Measurements from ENCODE around the gene TCF7L2. TPM values are rescaled to one million over a fixed set of nuclear protein-coding genes. Genes with fewer than 3 reads are reported as not detected.

Gene TCF7L2
- total and polyA plus RNA-seq, 2 donors (not counting 1 experiment from before 2014, with no cell fraction given), result 3.4 to 5.0 TPM

DNA sequence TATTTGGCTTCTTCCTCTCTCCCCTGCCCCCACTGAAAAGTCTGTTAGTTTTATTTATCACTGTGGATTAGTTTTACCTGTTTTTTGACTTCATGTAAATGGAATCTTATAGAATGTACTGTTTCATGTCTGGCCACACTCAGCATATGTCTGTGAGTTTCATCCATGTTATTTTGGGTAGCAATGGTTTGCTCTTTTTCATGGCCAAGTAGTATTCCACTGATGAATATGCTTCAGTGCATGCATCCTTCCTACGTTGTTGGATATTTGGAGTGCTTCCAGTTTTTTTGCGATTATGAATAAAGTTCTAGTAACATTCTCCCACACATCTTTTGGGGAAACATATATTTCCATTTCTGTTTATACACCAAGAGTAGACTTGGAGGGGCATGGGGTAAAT is 19.1 kb downstream of the TCF7L2 start:
- no peak overlapping the region for H3K9ac ChIP-seq (ENCODE audit: insufficient read depth, low read length)
- no peaks in the 10 kb centered on the region for H3K9me3 ChIP-seq (ENCODE audit: control insufficient read depth, insufficient read depth, low read depth, low read length)
- TF ChIP-seq CTCF (conservative IDR thresholded peaks at IDR 0.05 in 1 of 2, IDR thresholded peaks at IDR 0.05 in 1 of 2; ENCODE audit: low read depth in 1 of 2, low read length in 2 of 2) (no peak), EZH2 (IDR thresholded peaks at IDR 0.05; ENCODE audit: low read length, missing control alignments) (no peak)
- H3K4me2 ChIP-seq (ENCODE audit: extremely low read depth, insufficient read depth, low read length), result no peak overlapping the region
- H3K4me3 ChIP-seq (replicated peaks in 1 of 4; ENCODE audit: control extremely low read depth in 1 of 4, insufficient read depth in 1 of 4, low read depth in 3 of 4, low read length in 4 of 4), result no peak overlapping the region
- no peak overlapping the region for H2AFZ ChIP-seq (ENCODE audit: low read length)
- no peak overlapping the region for H3K27ac ChIP-seq (ENCODE audit: insufficient read depth, low read length)
- peaks cover 32% of the 10 kb centered on the region for H3K79me2 ChIP-seq (ENCODE audit: control insufficient read depth, insufficient read depth, low read length)
- H4K20me1 ChIP-seq (ENCODE audit: control insufficient read depth, extremely low read depth, insufficient read depth, low read length), result no peaks in the 10 kb centered on the region
- peaks cover 8% of the 10 kb centered on the region for H3K4me1 ChIP-seq (ENCODE audit: control insufficient read depth, extremely low read depth, insufficient read depth, low read length)
- no peaks in the 10 kb centered on the region for H3K36me3 ChIP-seq (ENCODE audit: control insufficient read depth, insufficient read depth, low read length)
- DNase-seq (ENCODE audit: low read depth in 2 of 2), result no peak
- H3K27me3 ChIP-seq (ENCODE audit: control insufficient read depth, insufficient read depth, low read length), result no peaks in the 10 kb centered on the region

DNA sequence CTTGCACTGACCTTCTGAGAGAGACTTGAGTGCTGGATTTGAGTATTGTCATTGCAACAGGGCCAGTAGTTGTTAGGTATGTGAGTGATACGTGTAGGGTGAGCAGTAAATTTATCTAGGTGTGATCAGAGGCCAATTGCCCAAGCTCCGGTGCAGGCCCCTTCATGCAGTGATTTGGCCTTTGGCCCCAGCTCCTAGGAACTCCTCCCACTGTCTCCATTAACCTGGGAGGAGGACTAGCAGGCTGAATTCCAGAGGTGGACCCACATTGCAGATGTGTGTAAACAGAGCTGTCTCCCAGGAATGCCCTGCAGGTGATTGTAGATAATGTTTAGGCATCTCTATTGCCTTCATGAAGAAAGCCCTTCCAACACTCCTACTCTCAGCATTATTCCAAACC is 19.5 kb downstream of the TCF7L2 start:
- Histone ChIP-seq H3K9ac (ENCODE audit: insufficient read depth, low read length) (no peak overlapping the region), H3K27ac (ENCODE audit: insufficient read depth, low read length) (no peak overlapping the region), H3K79me2 (ENCODE audit: control insufficient read depth, insufficient read depth, low read length) (peaks cover 29% of the 10 kb centered on the region), H3K4me3 (replicated peaks in 1 of 4; ENCODE audit: control extremely low read depth in 1 of 4, insufficient read depth in 1 of 4, low read depth in 3 of 4, low read length in 4 of 4) (no peak overlapping the region), H3K4me1 (ENCODE audit: control insufficient read depth, extremely low read depth, insufficient read depth, low read length) (peaks cover 5% of the 10 kb centered on the region), H3K9me3 (ENCODE audit: control insufficient read depth, insufficient read depth, low read depth, low read length) (no peaks in the 10 kb centered on the region), H3K27me3 (ENCODE audit: control insufficient read depth, insufficient read depth, low read length) (no peaks in the 10 kb centered on the region), H3K4me2 (ENCODE audit: extremely low read depth, insufficient read depth, low read length) (no peak overlapping the region), H2AFZ (ENCODE audit: low read length) (no peak overlapping the region), H4K20me1 (ENCODE audit: control insufficient read depth, extremely low read depth, insufficient read depth, low read length) (no peaks in the 10 kb centered on the region), H3K36me3 (ENCODE audit: control insufficient read depth, insufficient read depth, low read length) (no peaks in the 10 kb centered on the region)
- TF ChIP-seq CTCF (conservative IDR thresholded peaks at IDR 0.05 in 1 of 2, IDR thresholded peaks at IDR 0.05 in 1 of 2; ENCODE audit: low read depth in 1 of 2, low read length in 2 of 2), result no peak
- no peak for TF ChIP-seq EZH2 (IDR thresholded peaks at IDR 0.05; ENCODE audit: low read length, missing control alignments)
- no peak for DNase-seq (ENCODE audit: low read depth in 2 of 2)

GRCh38 chr10:112970021-112970420 is 20.0 kb downstream of the TCF7L2 start:
- Histone ChIP-seq H3K9me3 (ENCODE audit: control insufficient read depth, insufficient read depth, low read depth, low read length) (no peaks in the 10 kb centered on the region), H3K79me2 (ENCODE audit: control insufficient read depth, insufficient read depth, low read length) (peaks cover 27% of the 10 kb centered on the region)

More at GRCh38 chr10:112970021-112970420, 20.0 kb downstream of the TCF7L2 start:
- no peak overlapping the region for H3K27ac ChIP-seq (ENCODE audit: insufficient read depth, low read length)
- H2AFZ ChIP-seq (ENCODE audit: low read length), result no peak overlapping the region
- no peak overlapping the region for H3K4me2 ChIP-seq (ENCODE audit: extremely low read depth, insufficient read depth, low read length)
- H3K4me1 ChIP-seq (ENCODE audit: control insufficient read depth, extremely low read depth, insufficient read depth, low read length), result peaks cover 2% of the 10 kb centered on the region
- DNase-seq (ENCODE audit: low read depth in 2 of 2), result no peak
- no peaks in the 10 kb centered on the region for H3K36me3 ChIP-seq (ENCODE audit: control insufficient read depth, insufficient read depth, low read length)
- H3K4me3 ChIP-seq (replicated peaks in 1 of 4; ENCODE audit: control extremely low read depth in 1 of 4, insufficient read depth in 1 of 4, low read depth in 3 of 4, low read length in 4 of 4), result no peak overlapping the region
- H4K20me1 ChIP-seq (ENCODE audit: control insufficient read depth, extremely low read depth, insufficient read depth, low read length), result no peaks in the 10 kb centered on the region
- H3K9ac ChIP-seq (ENCODE audit: insufficient read depth, low read length), result no peak overlapping the region
- TF ChIP-seq CTCF (conservative IDR thresholded peaks at IDR 0.05 in 1 of 2, IDR thresholded peaks at IDR 0.05 in 1 of 2; ENCODE audit: low read depth in 1 of 2, low read length in 2 of 2) (no peak), EZH2 (IDR thresholded peaks at IDR 0.05; ENCODE audit: low read length, missing control alignments) (no peak)
- no peaks in the 10 kb centered on the region for H3K27me3 ChIP-seq (ENCODE audit: control insufficient read depth, insufficient read depth, low read length)
